Stimulated activated CD4-positive, alpha-beta T cell treated with anti-CD3 and anti-CD28 coated beads, Interleukin-2, amount 100 ng/mL, for 48 hours (primary cell): Measurements from ENCODE around the gene HIVEP3.

Source experiments
- DNase-seq, 2 donors: peaks; one replicate each; pipeline ENCODE4 v3.0.0-alpha.2; 2020

Gene HIVEP3

GRCh38 chr1:41677620-41678019, 241.1 kb downstream of the HIVEP3 start:
- no peak for DNase-seq

- DNase-seq: no peak
Observed at GRCh38 chr1:41675401-41675800, 243.3 kb downstream of the HIVEP3 start.

GRCh38 chr1:41674522-41674921, 244.2 kb downstream of the HIVEP3 start:
- DNase-seq: no peak

- DNase-seq: no peak
Observed at GRCh38 chr1:41673806-41674205, 244.9 kb downstream of the HIVEP3 start.

- DNase-seq: no peak
Observed at GRCh38 chr1:41673378-41673777, 245.3 kb downstream of the HIVEP3 start.

GRCh38 chr1:41672641-41673361, 245.9 kb downstream of the HIVEP3 start:
- no peak for DNase-seq

- no peak for DNase-seq
Observed at GRCh38 chr1:41672173-41672572, 246.5 kb downstream of the HIVEP3 start.

GRCh38 chr1:41671116-41671755, 247.5 kb downstream of the HIVEP3 start:
- DNase-seq: no peak

GRCh38 chr1:41670217-41670957, 248.3 kb downstream of the HIVEP3 start:
- DNase-seq: no peak

GRCh38 chr1:41668967-41669366, 249.8 kb downstream of the HIVEP3 start:
- DNase-seq: no peak

- DNase-seq: no peak
Observed at GRCh38 chr1:41668054-41668660, 250.6 kb downstream of the HIVEP3 start.

- DNase-seq: peak; percentile 47 to 57
Observed at GRCh38 chr1:41666981-41667631, 251.6 kb downstream of the HIVEP3 start.

- no peak for DNase-seq
Observed at GRCh38 chr1:41665962-41666917, 252.5 kb downstream of the HIVEP3 start.

GRCh38 chr1:41664861-41665640, 253.7 kb downstream of the HIVEP3 start:
- no peak for DNase-seq

- no peak for DNase-seq
Observed at GRCh38 chr1:41663671-41664400, 254.9 kb downstream of the HIVEP3 start.

- DNase-seq: no peak
Observed at GRCh38 chr1:41662765-41663437, 255.8 kb downstream of the HIVEP3 start.

GRCh38 chr1:41662061-41662764, 256.5 kb downstream of the HIVEP3 start:
- DNase-seq: peak; percentile 67 to 69

- no peak for DNase-seq
Observed at GRCh38 chr1:41661428-41662060, 257.2 kb downstream of the HIVEP3 start.
